Neural progenitor cell (in vitro differentiated cells): Measurements from ENCODE around the gene FAM98C. TPM values are rescaled to one million over a fixed set of nuclear protein-coding genes. Genes with fewer than 3 reads are reported as not detected.

Experiments
- DNase-seq: peaks from one replicate; pipeline ENCODE4 v3.0.0-alpha.2; 2016; ENCODE audit warnings: low spot score
- H2AFZ ChIP-seq: fragments of 200-600 bp; sonication (generic); replicated peaks from 2 replicates; pipeline ENCODE4 v1.6.1; 2016; ENCODE audit warnings: antibody characterized with exemption
- H3F3A ChIP-seq: fragments of 200-600 bp; sonication (generic); 2 replicates; pipeline ENCODE4 v1.6.1; 2016; ENCODE audit warnings: antibody characterized with exemption, low read depth
- H3K27ac ChIP-seq: fragments of 200-600 bp; sonication (generic); 2 replicates; pipeline ENCODE4 v1.5.1; 2016; ENCODE audit warnings: mild to moderate bottlenecking
- H3K27me3 ChIP-seq: fragments of 200-600 bp; sonication (generic); 2 replicates; pipeline ENCODE4 v1.6.1; 2016; ENCODE audit warnings: mild to moderate bottlenecking, moderate library complexity
- H3K36me3 ChIP-seq: fragments of 200-600 bp; sonication (generic); 2 replicates; pipeline ENCODE4 v1.5.1; 2016
- H3K4me1 ChIP-seq: fragments of 200-600 bp; sonication (generic); 2 replicates; pipeline ENCODE4 v1.6.1; 2016; ENCODE audit warnings: mixed run types
- H3K4me2 ChIP-seq: fragments of 200-600 bp; sonication (generic); 2 replicates; pipeline ENCODE4 v1.6.1; 2016
- H3K4me3 ChIP-seq: fragments of 200-600 bp; sonication (generic); 2 replicates; pipeline ENCODE4 v1.5.1; 2016
- H3K79me2 ChIP-seq: fragments of 200-600 bp; sonication (generic); 2 replicates; pipeline ENCODE4 v1.6.1; 2016; ENCODE audit warnings: low read depth
- H3K9ac ChIP-seq: fragments of 200-600 bp; sonication (generic); 2 replicates; pipeline ENCODE4 v1.6.1; 2016
- H3K9me3 ChIP-seq: fragments of 200-600 bp; sonication (generic); 2 replicates; pipeline ENCODE4 v1.5.1; 2016; ENCODE audit warnings: low read depth
- H4K20me1 ChIP-seq: fragments of 200-600 bp; sonication (generic); 2 replicates; pipeline ENCODE4 v1.6.1; 2016; ENCODE audit warnings: low read depth
- H3K27ac Mint-ChIP-seq: 3 replicates; pipeline ENCODE4 v1.8.0; 2021; ENCODE audit warnings: mixed read lengths
- H3K27me3 Mint-ChIP-seq: 2 replicates; pipeline ENCODE4 v1.8.0; 2022; ENCODE audit warnings: low read depth, mild to moderate bottlenecking, inconsistent platforms, moderate library complexity, mixed read lengths; ENCODE audit not compliant: insufficient read depth
- H3K36me3 Mint-ChIP-seq: 3 replicates; pipeline ENCODE4 v1.8.0; 2021; ENCODE audit warnings: mixed read lengths
- H3K4me1 Mint-ChIP-seq: 3 replicates; pipeline ENCODE4 v1.8.0; 2021; ENCODE audit warnings: mixed read lengths
- H3K4me3 Mint-ChIP-seq: 3 replicates; pipeline ENCODE4 v1.8.0; 2021; ENCODE audit warnings: mild to moderate bottlenecking, moderate library complexity, mixed read lengths
- H3K9me3 Mint-ChIP-seq: 3 replicates; pipeline ENCODE4 v1.8.0; 2020; ENCODE audit warnings: mixed read lengths
- CTCF ChIP-seq: fragments of 200-600 bp; sonication (generic); IDR thresholded peaks from 2 replicates; pipeline ENCODE4 v1.5.1; 2017; ENCODE audit warnings: antibody characterized with exemption, mild to moderate bottlenecking
- EZH2 ChIP-seq: fragments of 200-600 bp; sonication (generic); IDR thresholded peaks from 2 replicates; pipeline ENCODE4 v1.6.1; 2017; ENCODE audit warnings: antibody characterized with exemption, mild to moderate bottlenecking, moderate library complexity
- EZH2phosphoT487 ChIP-seq: fragments of 200-600 bp; sonication (generic); IDR thresholded peaks from 2 replicates; pipeline ENCODE4 v1.6.1; 2017; ENCODE audit warnings: antibody characterized with exemption
- total RNA-seq: library from RNA; depleted of rRNA; stranded (reverse); fragments of >200 nt; gene quantifications from 2 replicates; pipeline ENCODE4 v1.2.3, GENCODE V29; 2015; ENCODE audit warnings: low replicate concordance

Gene FAM98C
- total RNA-seq, 1 donor from 2014 or later = 3.5 TPM

- peaks cover 7% of the 10 kb centered on the region for H3K27me3 ChIP-seq
These were observed 35.9 kb upstream of the FAM98C start for GRCh38 chr19:38367041-38367440.

GRCh38 chr19:38369584-38369983, 33.3 kb upstream of the FAM98C start:
- H2AFZ ChIP-seq = no peak overlapping the region
- no peaks in the 10 kb centered on the region for H3K36me3 Mint-ChIP-seq
- H3K9me3 ChIP-seq = no peaks in the 10 kb centered on the region
- TF ChIP-seq CTCF (no peak), EZH2 (no peak), EZH2phosphoT487 (no peak)
- peaks cover 10% of the 10 kb centered on the region for H3K27me3 Mint-ChIP-seq
- no peak for DNase-seq
- H3K4me1 Mint-ChIP-seq = peaks cover 9% of the 10 kb centered on the region
- no peak overlapping the region for H3K4me3 Mint-ChIP-seq
- peaks cover 11% of the 10 kb centered on the region for H3K27me3 ChIP-seq
- H3K9me3 Mint-ChIP-seq = peaks cover 2% of the 10 kb centered on the region
- H3K79me2 ChIP-seq = no peaks in the 10 kb centered on the region
- no peaks in the 10 kb centered on the region for H4K20me1 ChIP-seq
- no peak overlapping the region for H3K27ac ChIP-seq
- no peak overlapping the region for H3K9ac ChIP-seq
- H3K4me1 ChIP-seq = peaks cover 20% of the 10 kb centered on the region
- H3K27ac Mint-ChIP-seq = no peak overlapping the region
- peaks cover 13% of the 10 kb centered on the region for H3F3A ChIP-seq
- H3K36me3 ChIP-seq = no peaks in the 10 kb centered on the region
- no peak overlapping the region for H3K4me2 ChIP-seq
- H3K4me3 ChIP-seq = no peak overlapping the region

More at GRCh38 chr19:38367041-38367440, 35.9 kb upstream of the FAM98C start:
- Histone ChIP-seq H4K20me1 (no peaks in the 10 kb centered on the region), H3K36me3 (no peaks in the 10 kb centered on the region), H3F3A (peaks cover 20% of the 10 kb centered on the region), H3K4me1 (peaks cover 15% of the 10 kb centered on the region), H3K79me2 (no peaks in the 10 kb centered on the region), H3K9me3 (no peaks in the 10 kb centered on the region), H3K4me3 (no peak overlapping the region), H3K4me2 (no peak overlapping the region), H3K9ac (no peak overlapping the region), H3K27ac (no peak overlapping the region), H2AFZ (no peak overlapping the region)
- H3K4me3 Mint-ChIP-seq = no peak overlapping the region
- peaks cover 7% of the 10 kb centered on the region for H3K27me3 Mint-ChIP-seq
- peaks cover 6% of the 10 kb centered on the region for H3K4me1 Mint-ChIP-seq
- H3K9me3 Mint-ChIP-seq = peaks cover 2% of the 10 kb centered on the region
- TF ChIP-seq EZH2 (no peak), EZH2phosphoT487 (no peak), CTCF (no peak)
- no peaks in the 10 kb centered on the region for H3K36me3 Mint-ChIP-seq
- no peak overlapping the region for H3K27ac Mint-ChIP-seq
- no peak for DNase-seq

- Histone ChIP-seq H3K36me3 (no peaks in the 10 kb centered on the region), H2AFZ (no peak overlapping the region), H3K4me1 (peaks cover 21% of the 10 kb centered on the region), H3F3A (peaks cover 13% of the 10 kb centered on the region), H3K79me2 (peaks cover 6% of the 10 kb centered on the region), H3K27ac (no peak overlapping the region), H3K9ac (no peak overlapping the region), H4K20me1 (peaks cover 2% of the 10 kb centered on the region), H3K4me2 (no peak overlapping the region), H3K27me3 (peaks cover 11% of the 10 kb centered on the region), H3K9me3 (no peaks in the 10 kb centered on the region), H3K4me3 (no peak overlapping the region)
- no peak overlapping the region for H3K4me3 Mint-ChIP-seq
- no peak for TF ChIP-seq EZH2phosphoT487
- no peak for TF ChIP-seq EZH2
- TF ChIP-seq CTCF = no peak
- no peak for DNase-seq
- H3K9me3 Mint-ChIP-seq = no peaks in the 10 kb centered on the region
- H3K27ac Mint-ChIP-seq = peak overlapping the region; percentile 27
- H3K36me3 Mint-ChIP-seq = no peaks in the 10 kb centered on the region
- H3K27me3 Mint-ChIP-seq = peaks cover 10% of the 10 kb centered on the region
- H3K4me1 Mint-ChIP-seq = peaks cover 13% of the 10 kb centered on the region
These were observed 32.6 kb upstream of the FAM98C start for GRCh38 chr19:38370299-38370698.
